Caco-2 (cell line): Measurements from ENCODE around the gene ZNF436. TPM values are rescaled to one million over a fixed set of nuclear protein-coding genes. Genes with fewer than 3 reads are reported as not detected.

Source experiments
- BruUV-seq: library from RNA; stranded (reverse); fragments of 400-500 nt; replicated peaks from 2 replicates; lab custom pipeline; 2021; lab: Mats Ljungman, UMichigan
- CTCF ChIA-PET: fragments of 300-600 bp; sonication (Branson Sonifier 250); formaldehyde crosslinking; loops from one replicate; lab custom pipeline; 2022; ENCODE audit warnings: antibody characterized with exemption; lab: Charles Lee
- POLR2A ChIA-PET: fragments of 300-600 bp; sonication (Branson Sonifier 250); formaldehyde crosslinking; loops from one replicate; lab custom pipeline; 2022; ENCODE audit warnings: antibody characterized with exemption; lab: Charles Lee
- DNase-seq, 2 experiments: peaks; one replicate each; pipeline versions ENCODE4 v3.0.0 to v3.0.0-alpha.2; 2020 to 2022
- H3K27me3 ChIP-seq: replicated peaks from 2 replicates; pipeline ENCODE4 v1.6.0; 2011; ENCODE audit warnings: low read length; ENCODE audit not compliant: control insufficient read depth, insufficient read depth
- H3K36me3 ChIP-seq: 2 replicates; pipeline ENCODE4 v1.5.1; 2011; ENCODE audit warnings: low read length; ENCODE audit not compliant: control insufficient read depth, insufficient read depth
- H3K4me1 ChIP-seq: fragments of 250-450 bp; sonication (Bioruptor Pico); 2 replicates; pipeline ENCODE4 v1.5.1; 2020; ENCODE audit warnings: mild to moderate bottlenecking
- H3K4me3 ChIP-seq: 2 replicates; pipeline ENCODE4 v1.5.1; 2011; ENCODE audit warnings: low read depth, mild to moderate bottlenecking, control low read depth, low read length
- H3K9me3 ChIP-seq: fragments of 250-450 bp; sonication (Bioruptor Pico); 2 replicates; pipeline ENCODE4 v1.5.1; 2020; ENCODE audit warnings: mild to moderate bottlenecking, moderate library complexity
- H3K27ac Mint-ChIP-seq: one replicate; pipeline ENCODE4 v1.8.0; 2022; ENCODE audit warnings: mixed read lengths; ENCODE audit not compliant: unreplicated experiment
- H3K27me3 Mint-ChIP-seq: one replicate; pipeline ENCODE4 v1.8.0; 2022; ENCODE audit warnings: mixed read lengths; ENCODE audit not compliant: insufficient read depth, unreplicated experiment
- H3K36me3 Mint-ChIP-seq: one replicate; pipeline ENCODE4 v1.8.0; 2022; ENCODE audit warnings: mild to moderate bottlenecking, mixed read lengths; ENCODE audit not compliant: insufficient read depth, unreplicated experiment
- H3K4me1 Mint-ChIP-seq: one replicate; pipeline ENCODE4 v1.8.0; 2022; ENCODE audit warnings: low read depth, mixed read lengths; ENCODE audit not compliant: unreplicated experiment
- H3K4me3 Mint-ChIP-seq: one replicate; pipeline ENCODE4 v1.8.0; 2022; ENCODE audit warnings: mild to moderate bottlenecking, moderate library complexity, mixed read lengths; ENCODE audit not compliant: unreplicated experiment
- H3K9me3 Mint-ChIP-seq: one replicate; pipeline ENCODE4 v1.8.0; 2022; ENCODE audit warnings: mixed read lengths; ENCODE audit not compliant: unreplicated experiment
- CTCF ChIP-seq, 2 experiments: fragments of 200-600 bp in 1 of 2; IDR thresholded peaks; 1 replicate in 1 of 2; 2 replicates in 1 of 2; pipeline versions ENCODE4 v1.5.1 to v1.8.0; 2011 to 2022; ENCODE audit warnings: antibody characterized with exemption in 1 of 2, control low read depth in 1 of 2, inconsistent platforms in 1 of 2, low read depth in 1 of 2, low read length in 1 of 2, mild to moderate bottlenecking in 1 of 2, moderate library complexity in 1 of 2; ENCODE audit not compliant: insufficient read depth in 1 of 2, severe bottlenecking in 1 of 2, unreplicated experiment in 1 of 2
- intact Hi-C: fragments of 100-400 bp; cut with micrococcal nuclease; formaldehyde crosslinking; loops from one replicate; pipeline ENCODE4 v1.10.0; 2022; ENCODE audit not compliant: unreplicated experiment
- total RNA-seq: library from RNA; stranded (reverse); gene quantifications from 2 replicates; pipeline ENCODE4 v1.2.3, GENCODE V29; 2022

The ZNF436 gene
- total RNA-seq, 1 experiment from 2014 or later = 6.1 TPM

- Mint-ChIP-seq H3K27ac (no peak overlapping the region), H3K27me3 (no peaks in the 10 kb centered on the region), H3K4me3 (no peak overlapping the region), H3K36me3 (no peaks in the 10 kb centered on the region), H3K9me3 (no peaks in the 10 kb centered on the region), H3K4me1 (peaks cover 8% of the 10 kb centered on the region)
- ChIA-PET CTCF (no interaction called here), POLR2A (no interaction called here)
- H3K4me3 ChIP-seq = no peak overlapping the region
- no peaks in the 10 kb centered on the region for H3K9me3 ChIP-seq
- H3K4me1 ChIP-seq = 0 out of 2 replicates have a peak, but pooled peaks cover 7% of the 10 kb centered on the region
- intact Hi-C loops = loop anchor here (10.0 kb wide), 1 partner anchor 61 kb away; the partner anchor contains the start of gene HNRNPR
- no peak for TF ChIP-seq CTCF (IDR thresholded peaks at IDR 0.05; ENCODE audit: insufficient read depth in 1 of 2, low read depth in 1 of 2, low read length in 1 of 2, severe bottlenecking in 1 of 2, unreplicated experiment in 1 of 2)
- DNase-seq = no peak
- H3K27me3 ChIP-seq = no peaks in the 10 kb centered on the region
- BruUV-seq = no TSS peak
- H3K36me3 ChIP-seq = no peaks in the 10 kb centered on the region; the same call in 1 of the 2 replicates
Measured at GRCh38 chr1:23405946-23406345, 36.3 kb upstream of the ZNF436 start.

GRCh38 chr1:23403735-23404486 lies 34.3 kb upstream of the ZNF436 start:
- Mint-ChIP-seq H3K4me3 (peak overlapping the region; percentile 64), H3K27ac (no peak overlapping the region), H3K4me1 (peaks cover 8% of the 10 kb centered on the region), H3K27me3 (no peaks in the 10 kb centered on the region), H3K36me3 (no peaks in the 10 kb centered on the region), H3K9me3 (no peaks in the 10 kb centered on the region)
- TF ChIP-seq CTCF (IDR thresholded peaks at IDR 0.05; ENCODE audit: insufficient read depth in 1 of 2, low read depth in 1 of 2, low read length in 1 of 2, severe bottlenecking in 1 of 2, unreplicated experiment in 1 of 2) = peak; percentile 77 to 79
- ChIA-PET CTCF (interaction anchor here (0.6 to 2.0 kb wide), 4 partner anchors 8 to 93 kb away, joined by 3 to 8 read pairs (median 3); partner anchors contain the start of gene HNRNPR), POLR2A (interaction anchor here (1.7 kb wide), 1 partner anchor 59 kb away, joined by 9 read pairs; the partner anchor contains the start of gene HNRNPR)
- BruUV-seq = no TSS peak
- peak overlapping the region; percentile 21; the same call in 1 of the 2 replicates for H3K4me3 ChIP-seq
- H3K9me3 ChIP-seq = no peaks in the 10 kb centered on the region
- no peaks in the 10 kb centered on the region; the same call in 1 of the 2 replicates for H3K36me3 ChIP-seq
- no peaks in the 10 kb centered on the region for H3K27me3 ChIP-seq
- H3K4me1 ChIP-seq = 0 out of 2 replicates have a peak, but pooled peaks cover 7% of the 10 kb centered on the region
- intact Hi-C loops = loop anchor here (1.0 to 10.0 kb wide), 3 partner anchors 36 to 92 kb away; partner anchors contain the start of gene HNRNPR
- peak; percentile 80 to 84 for DNase-seq

GRCh38 chr1:23403355-23403734 lies 33.7 kb upstream of the ZNF436 start:
- H3K4me1 Mint-ChIP-seq = peaks cover 8% of the 10 kb centered on the region
- Histone ChIP-seq H3K27me3 (no peaks in the 10 kb centered on the region), H3K9me3 (no peaks in the 10 kb centered on the region), H3K4me3 (no peak overlapping the region), H3K4me1 (0 out of 2 replicates have a peak, but pooled peaks cover 7% of the 10 kb centered on the region), H3K36me3 (no peaks in the 10 kb centered on the region; the same call in 1 of the 2 replicates)
- no peaks in the 10 kb centered on the region for H3K36me3 Mint-ChIP-seq
- no peak overlapping the region for H3K27ac Mint-ChIP-seq
- no TSS peak for BruUV-seq
- DNase-seq = no peak
- H3K27me3 Mint-ChIP-seq = no peaks in the 10 kb centered on the region
- POLR2A ChIA-PET = interaction anchor here (1.7 kb wide), 1 partner anchor 59 kb away, joined by 9 read pairs; the partner anchor contains the start of gene HNRNPR
- CTCF ChIA-PET = interaction anchor here (0.9 to 2.0 kb wide), 2 partner anchors 59 to 94 kb away, joined by 3 to 8 read pairs; partner anchors contain the start of gene HNRNPR
- no peaks in the 10 kb centered on the region for H3K9me3 Mint-ChIP-seq
- intact Hi-C loops = loop anchor here (5.0 to 10.0 kb wide), 2 partner anchors 59 to 91 kb away; partner anchors contain the start of gene HNRNPR
- no peak for TF ChIP-seq CTCF (IDR thresholded peaks at IDR 0.05; ENCODE audit: insufficient read depth in 1 of 2, low read depth in 1 of 2, low read length in 1 of 2, severe bottlenecking in 1 of 2, unreplicated experiment in 1 of 2)
- peak overlapping the region; percentile 64 for H3K4me3 Mint-ChIP-seq
